Measurements from ENCODE around the gene RRP12.

RRP12 gene

GRCh38 chr10:97383159-97383558 is 18.0 kb downstream of the RRP12 start:
- Histone ChIP-seq H4K20me1 (ENCODE audit: insufficient read depth, low read length) (no peaks in the 10 kb centered on the region), H3K4me2 (ENCODE audit: low read length) (no peak overlapping the region), H3K27ac (ENCODE audit: low read depth, low read length, poor library complexity, severe bottlenecking) (no peak overlapping the region), H2AFZ (ENCODE audit: low read length) (no peak overlapping the region), H3F3A (ENCODE audit: insufficient read depth, low read length) (no peaks in the 10 kb centered on the region), H3K9me2 (ENCODE audit: low read depth, low read length) (no peaks in the 10 kb centered on the region), H3K4me3 (ENCODE audit: low read depth, low read length, poor library complexity, severe bottlenecking) (no peak overlapping the region), H3K79me2 (ENCODE audit: insufficient read depth, low read length) (no peaks in the 10 kb centered on the region), H3K36me3 (ENCODE audit: insufficient read depth, low read length) (peaks cover 12% of the 10 kb centered on the region; the same call in 1 of the 2 replicates), H3K9me3 (ENCODE audit: low read length) (no peaks in the 10 kb centered on the region), H3K4me1 (ENCODE audit: insufficient read depth, low read length, severe bottlenecking) (no peaks in the 10 kb centered on the region), H3K9ac (ENCODE audit: low read length) (no peak overlapping the region), H3K27me3 (ENCODE audit: insufficient read depth, low read length) (no peaks in the 10 kb centered on the region)
- TF ChIP-seq, protein P1, sequence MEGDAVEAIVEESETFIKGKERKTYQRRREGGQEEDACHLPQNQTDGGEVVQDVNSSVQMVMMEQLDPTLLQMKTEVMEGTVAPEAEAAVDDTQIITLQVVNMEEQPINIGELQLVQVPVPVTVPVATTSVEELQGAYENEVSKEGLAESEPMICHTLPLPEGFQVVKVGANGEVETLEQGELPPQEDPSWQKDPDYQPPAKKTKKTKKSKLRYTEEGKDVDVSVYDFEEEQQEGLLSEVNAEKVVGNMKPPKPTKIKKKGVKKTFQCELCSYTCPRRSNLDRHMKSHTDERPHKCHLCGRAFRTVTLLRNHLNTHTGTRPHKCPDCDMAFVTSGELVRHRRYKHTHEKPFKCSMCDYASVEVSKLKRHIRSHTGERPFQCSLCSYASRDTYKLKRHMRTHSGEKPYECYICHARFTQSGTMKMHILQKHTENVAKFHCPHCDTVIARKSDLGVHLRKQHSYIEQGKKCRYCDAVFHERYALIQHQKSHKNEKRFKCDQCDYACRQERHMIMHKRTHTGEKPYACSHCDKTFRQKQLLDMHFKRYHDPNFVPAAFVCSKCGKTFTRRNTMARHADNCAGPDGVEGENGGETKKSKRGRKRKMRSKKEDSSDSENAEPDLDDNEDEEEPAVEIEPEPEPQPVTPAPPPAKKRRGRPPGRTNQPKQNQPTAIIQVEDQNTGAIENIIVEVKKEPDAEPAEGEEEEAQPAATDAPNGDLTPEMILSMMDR (IDR thresholded peaks at IDR 0.05; ENCODE audit: low read length): no peak
- TF ChIP-seq EZH2 (IDR thresholded peaks at IDR 0.05; ENCODE audit: borderline replicate concordance, low read length): no peak

DNA sequence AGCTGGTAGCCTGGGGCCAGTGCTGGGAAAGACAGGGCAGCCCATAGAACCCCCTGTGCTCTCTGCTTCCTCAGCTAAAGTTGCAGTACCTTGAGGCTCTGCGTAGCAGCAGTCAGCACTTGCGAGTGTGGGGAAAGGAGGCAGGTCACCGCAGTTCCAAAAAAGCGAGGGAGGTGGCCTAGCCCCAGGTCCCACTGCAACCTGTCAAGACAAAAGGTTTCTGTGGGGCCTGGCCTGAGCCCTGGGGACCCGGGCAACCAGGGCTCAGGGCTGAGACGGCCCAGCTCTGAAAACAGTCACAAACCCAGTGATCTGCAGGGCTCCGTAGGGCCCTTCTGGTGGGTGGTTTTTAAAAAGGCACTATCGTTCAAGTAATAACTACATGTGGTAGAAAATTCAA is 19.5 kb downstream of the RRP12 start:
- Histone ChIP-seq H3K9ac (ENCODE audit: low read length) (no peak overlapping the region), H3K4me3 (ENCODE audit: low read depth, low read length, poor library complexity, severe bottlenecking) (no peak overlapping the region), H2AFZ (ENCODE audit: low read length) (no peak overlapping the region), H4K20me1 (ENCODE audit: insufficient read depth, low read length) (no peaks in the 10 kb centered on the region), H3F3A (ENCODE audit: insufficient read depth, low read length) (no peaks in the 10 kb centered on the region), H3K27me3 (ENCODE audit: insufficient read depth, low read length) (no peaks in the 10 kb centered on the region), H3K9me2 (ENCODE audit: low read depth, low read length) (no peaks in the 10 kb centered on the region), H3K4me1 (ENCODE audit: insufficient read depth, low read length, severe bottlenecking) (no peaks in the 10 kb centered on the region), H3K27ac (ENCODE audit: low read depth, low read length, poor library complexity, severe bottlenecking) (no peak overlapping the region), H3K4me2 (ENCODE audit: low read length) (no peak overlapping the region), H3K36me3 (ENCODE audit: insufficient read depth, low read length) (peaks cover 12% of the 10 kb centered on the region; the same call in 1 of the 2 replicates), H3K79me2 (ENCODE audit: insufficient read depth, low read length) (no peaks in the 10 kb centered on the region), H3K9me3 (ENCODE audit: low read length) (no peaks in the 10 kb centered on the region)
- no peak for TF ChIP-seq EZH2 (IDR thresholded peaks at IDR 0.05; ENCODE audit: borderline replicate concordance, low read length)
- TF ChIP-seq, protein P1 (IDR thresholded peaks at IDR 0.05; ENCODE audit: low read length): no peak

- Histone ChIP-seq H3K9me3 (ENCODE audit: low read length) (no peaks in the 10 kb centered on the region), H3K79me2 (ENCODE audit: insufficient read depth, low read length) (no peaks in the 10 kb centered on the region), H3K4me2 (ENCODE audit: low read length) (no peak overlapping the region), H3K36me3 (ENCODE audit: insufficient read depth, low read length) (peaks cover 7% of the 10 kb centered on the region; the same call in 1 of the 2 replicates), H3F3A (ENCODE audit: insufficient read depth, low read length) (no peaks in the 10 kb centered on the region), H4K20me1 (ENCODE audit: insufficient read depth, low read length) (no peaks in the 10 kb centered on the region), H2AFZ (ENCODE audit: low read length) (no peak overlapping the region), H3K9me2 (ENCODE audit: low read depth, low read length) (no peaks in the 10 kb centered on the region), H3K9ac (ENCODE audit: low read length) (no peak overlapping the region), H3K27ac (ENCODE audit: low read depth, low read length, poor library complexity, severe bottlenecking) (no peak overlapping the region), H3K27me3 (ENCODE audit: insufficient read depth, low read length) (no peaks in the 10 kb centered on the region), H3K4me1 (ENCODE audit: insufficient read depth, low read length, severe bottlenecking) (no peaks in the 10 kb centered on the region), H3K4me3 (ENCODE audit: low read depth, low read length, poor library complexity, severe bottlenecking) (no peak overlapping the region)
- TF ChIP-seq, protein P1 (IDR thresholded peaks at IDR 0.05; ENCODE audit: low read length): no peak
- TF ChIP-seq EZH2 (IDR thresholded peaks at IDR 0.05; ENCODE audit: borderline replicate concordance, low read length): no peak
Observed at GRCh38 chr10:97380516-97380915, 20.6 kb downstream of the RRP12 start.

Data from OCI-LY1 (cell line).